IMR-90 (cell line): Measurements from ENCODE around the gene ANKRD44. TPM values are rescaled to one million over a fixed set of nuclear protein-coding genes. Genes with fewer than 3 reads are reported as not detected.

Experiments used
- ATAC-seq: fragments of 200-7000 bp; cut with Tn5 transposase; 2 replicates; pipeline ENCODE4 v1.9.1; 2020; ENCODE audit warnings: low read depth, mild to moderate bottlenecking, moderate library complexity
- BruUV-seq: library from RNA; stranded (reverse); fragments of 400-500 nt; replicated peaks from 2 replicates; lab custom pipeline; 2021; lab: Mats Ljungman, UMichigan
- CTCF ChIA-PET: fragments of 300-600 bp; formaldehyde crosslinking; extraction: SDS; loops from one replicate; lab custom pipeline; 2021; ENCODE audit warnings: antibody characterized with exemption; lab: Yijun Ruan, JAX
- POLR2A ChIA-PET: fragments of 300-600 bp; sonication (Branson Sonifier 250); formaldehyde crosslinking; loops from one replicate; lab custom pipeline; 2022; ENCODE audit warnings: antibody characterized with exemption; ENCODE audit not compliant: unreplicated experiment; lab: Charles Lee
- DNase-seq: peaks from one replicate; pipeline ENCODE4 v3.0.0; 2013
- H2AFZ ChIP-seq: replicated peaks from 2 replicates; pipeline ENCODE3; 2013; ENCODE audit warnings: low read length, mild to moderate bottlenecking; ENCODE audit not compliant: poor library complexity
- H2AK5ac ChIP-seq: 2 replicates; pipeline ENCODE4 v1.6.1; 2013; ENCODE audit warnings: low read depth, low read length, inconsistent platforms
- H2AK9ac ChIP-seq: replicated peaks from 2 replicates; pipeline ENCODE3; 2013; ENCODE audit warnings: mild to moderate bottlenecking, low read depth, low read length, moderate library complexity; ENCODE audit not compliant: poor library complexity
- H2BK120ac ChIP-seq: 2 replicates; pipeline ENCODE4 v1.6.1; 2013; ENCODE audit warnings: low read depth, low read length, inconsistent platforms
- H2BK15ac ChIP-seq: 3 replicates; pipeline ENCODE4 v1.6.1; 2013; ENCODE audit warnings: low read depth, low read length, inconsistent platforms
- H2BK20ac ChIP-seq: 2 replicates; pipeline ENCODE4 v1.6.1; 2013; ENCODE audit warnings: low read depth, mild to moderate bottlenecking, inconsistent platforms, low read length, moderate library complexity
- H2BK5ac ChIP-seq: 2 replicates; pipeline ENCODE4 v1.6.1; 2013; ENCODE audit warnings: mild to moderate bottlenecking, low read depth, low read length, inconsistent platforms; ENCODE audit not compliant: poor library complexity, severe bottlenecking
- H3K14ac ChIP-seq: replicated peaks from 2 replicates; pipeline ENCODE4 v1.6.1; 2013; ENCODE audit warnings: low read depth, low read length, inconsistent platforms
- H3K18ac ChIP-seq: 2 replicates; pipeline ENCODE4 v1.6.1; 2013; ENCODE audit warnings: low read depth, low read length, control low read depth
- H3K23ac ChIP-seq: 2 replicates; pipeline ENCODE4 v1.6.1; 2013; ENCODE audit warnings: low read depth, low read length, inconsistent platforms
- H3K27ac ChIP-seq: 2 replicates; pipeline ENCODE4 v1.5.1; 2013; ENCODE audit warnings: mild to moderate bottlenecking, control low read depth, low read length; ENCODE audit not compliant: insufficient read depth
- H3K27me3 ChIP-seq: 2 replicates; pipeline ENCODE4 v1.6.1; 2013; ENCODE audit warnings: low read length; ENCODE audit not compliant: control insufficient read depth, insufficient read depth
- H3K36me3 ChIP-seq: 2 replicates; pipeline ENCODE4 v1.6.1; 2013; ENCODE audit warnings: low read length, mixed read lengths; ENCODE audit not compliant: control insufficient read depth, insufficient read depth
- H3K4ac ChIP-seq: 2 replicates; pipeline ENCODE4 v1.6.1; 2013; ENCODE audit warnings: low read depth, low read length, inconsistent platforms
- H3K4me1 ChIP-seq: 2 replicates; pipeline ENCODE4 v1.6.1; 2013; ENCODE audit warnings: low read length, mixed read lengths; ENCODE audit not compliant: control insufficient read depth, insufficient read depth
- H3K4me2 ChIP-seq: 2 replicates; pipeline ENCODE4 v1.6.1; 2013; ENCODE audit warnings: low read depth, mild to moderate bottlenecking, control low read depth, low read length, moderate library complexity
- H3K4me3 ChIP-seq: 2 replicates; pipeline ENCODE4 v1.5.1; 2013; ENCODE audit warnings: low read depth, mild to moderate bottlenecking, control low read depth, low read length, moderate library complexity; ENCODE audit not compliant: insufficient read depth
- H3K56ac ChIP-seq: 2 replicates; pipeline ENCODE4 v1.6.1; 2013; ENCODE audit warnings: low read length, inconsistent platforms; ENCODE audit not compliant: insufficient read depth; ENCODE audit errors: extremely low read depth
- H3K79me1 ChIP-seq, 2 experiments: 2 replicates each; pipeline ENCODE4 v1.6.1; 2013; ENCODE audit warnings: low read length in 2 of 2, inconsistent platforms in 1 of 2, low read depth in 1 of 2
- H3K9ac ChIP-seq: 2 replicates; pipeline ENCODE4 v1.6.1; 2013; ENCODE audit warnings: low read depth, low read length, control low read depth
- H3K9me1 ChIP-seq: 2 replicates; pipeline ENCODE4 v1.6.1; 2013; ENCODE audit warnings: low read length, inconsistent platforms; ENCODE audit not compliant: insufficient read depth
- H3K9me3 ChIP-seq: 2 replicates; pipeline ENCODE4 v1.6.1; 2013; ENCODE audit warnings: low read length; ENCODE audit not compliant: control insufficient read depth, insufficient read depth
- H4K20me1 ChIP-seq: 2 replicates; pipeline ENCODE4 v1.6.1; 2013; ENCODE audit warnings: low read length, inconsistent platforms; ENCODE audit not compliant: insufficient read depth
- H4K5ac ChIP-seq: 2 replicates; pipeline ENCODE4 v1.6.1; 2013; ENCODE audit warnings: mild to moderate bottlenecking, low read depth, low read length, control low read depth
- H4K8ac ChIP-seq, 2 experiments: 2 replicates each; pipeline ENCODE4 v1.6.1; 2013; ENCODE audit warnings: low read depth in 2 of 2, low read length in 2 of 2, control low read depth in 1 of 2, inconsistent platforms in 1 of 2
- H4K91ac ChIP-seq: 2 replicates; pipeline ENCODE4 v1.6.1; 2013; ENCODE audit warnings: low read depth, low read length, inconsistent platforms; ENCODE audit not compliant: insufficient read depth
- CEBPB ChIP-seq: IDR thresholded peaks from 2 replicates; pipeline ENCODE4 v1.6.1; 2012; ENCODE audit warnings: low read depth, low read length, improper control_type of control experiment
- CHD1 ChIP-seq: IDR thresholded peaks from 2 replicates; pipeline ENCODE4 v1.6.1; 2012; ENCODE audit warnings: low read depth, low read length, improper control_type of control experiment
- ELK1 ChIP-seq: fragments of 150-350 bp; IDR thresholded peaks from 2 replicates; pipeline ENCODE4 v1.6.1; 2016; ENCODE audit warnings: low read depth, mild to moderate bottlenecking, low read length, moderate library complexity, borderline replicate concordance
- FOS ChIP-seq: fragments of 150-350 bp; IDR thresholded peaks from 2 replicates; pipeline ENCODE4 v1.6.1; 2016; ENCODE audit warnings: low read depth, low read length
- MAFK ChIP-seq: IDR thresholded peaks from 2 replicates; pipeline ENCODE4 v1.6.1; 2012; ENCODE audit warnings: low read depth, low read length, improper control_type of control experiment
- MAZ ChIP-seq: IDR thresholded peaks from 2 replicates; pipeline ENCODE4 v1.6.1; 2012; ENCODE audit warnings: low read depth, mild to moderate bottlenecking, low read length, improper control_type of control experiment, moderate library complexity, borderline replicate concordance
- MXI1 ChIP-seq: IDR thresholded peaks from 2 replicates; pipeline ENCODE4 v1.6.1; 2012; ENCODE audit warnings: low read depth, mild to moderate bottlenecking, low read length, moderate library complexity, borderline replicate concordance
- NFE2L2 ChIP-seq: fragments of 150-350 bp; IDR thresholded peaks from 2 replicates; pipeline ENCODE4 v1.6.1; 2016; ENCODE audit warnings: low read depth, mild to moderate bottlenecking, low read length
- POLR2A ChIP-seq: IDR thresholded peaks from 2 replicates; pipeline ENCODE4 v1.6.1; 2012; ENCODE audit warnings: mild to moderate bottlenecking, low read depth, low read length
- RAD21 ChIP-seq: IDR thresholded peaks from 2 replicates; pipeline ENCODE4 v1.6.1; 2012; ENCODE audit warnings: low read length, improper control_type of control experiment
- RCOR1 ChIP-seq: IDR thresholded peaks from 2 replicates; pipeline ENCODE4 v1.6.1; 2012; ENCODE audit warnings: mild to moderate bottlenecking, low read length, improper control_type of control experiment; ENCODE audit not compliant: insufficient replicate concordance
- RFX5 ChIP-seq: IDR thresholded peaks from 2 replicates; pipeline ENCODE4 v1.8.0; 2012; ENCODE audit warnings: low read depth, mild to moderate bottlenecking, low read length, moderate library complexity
- SMC3 ChIP-seq: fragments of 150-350 bp; IDR thresholded peaks from 2 replicates; pipeline ENCODE4 v1.6.1; 2016; ENCODE audit warnings: low read depth, mild to moderate bottlenecking, antibody characterized with exemption, low read length, moderate library complexity
- USF2 ChIP-seq: fragments of 150-350 bp; IDR thresholded peaks from 2 replicates; pipeline ENCODE4 v1.6.1; 2017; ENCODE audit warnings: mild to moderate bottlenecking, antibody characterized with exemption, low read length, low read depth
- WGBS, 2 experiments: methylation state at CpG; one replicate each; pipeline versions ENCODE4 v1.1.5 to v1.1.7; 2013; ENCODE audit warnings: missing lambda C conversion rate in 2 of 2; ENCODE audit not compliant: insufficient read length in 1 of 2; ENCODE audit errors: extremely low coverage in 2 of 2; 5-methylcytosine and 5-hydroxymethylcytosine counted together
- dilution Hi-C: fragments of 300-500 bp; cut with HindIII; formaldehyde crosslinking; loops from one replicate; pipeline ENCODE4 v1.14.3; 2018; ENCODE audit warnings: low sequenced_read_pairs; ENCODE audit not compliant: unreplicated experiment
- in situ Hi-C: fragments of 300-500 bp; cut with MboI; formaldehyde crosslinking; loops from 3 replicates; pipeline ENCODE4 v1.14.3; 2019; ENCODE audit warnings: low sequenced_read_pairs, inconsistent platforms, mixed read lengths
- intact Hi-C: fragments of 100-400 bp; cut with micrococcal nuclease; formaldehyde crosslinking; loops from 2 replicates; pipeline ENCODE4 v1.10.0; 2022
- polyA plus RNA-seq, 3 experiments: library from polyadenylated mRNA; depleted of rRNA; stranded (reverse); fragments of >200 nt; gene quantifications; 2 replicates each; pipeline ENCODE4 v1.2.3, GENCODE V29; 2012; ENCODE audit warnings: low replicate concordance in 1 of 3
- total RNA-seq: library from RNA; depleted of rRNA; stranded (reverse); fragments of >200 nt; gene quantifications from 2 replicates; pipeline ENCODE4 v1.2.3, GENCODE V29; 2012
- TF ChIP-seq, protein P1 (sequence below): conservative IDR thresholded peaks from 2 replicates; pipeline ENCODE4 v1.5.1; 2012; ENCODE audit warnings: mild to moderate bottlenecking, low read depth, low read length, improper control_type of control experiment

ANKRD44 gene
- total and polyA plus RNA-seq, 2 of the 4 experiments (the other 2 are of a cell fraction): 5.2 to 15.6 TPM

- H3K27me3 ChIP-seq: no peaks in the 10 kb centered on the region
- no CpG with 5 or more reads among the region's 9 CpGs for WGBS, 2 experiments
- POLR2A ChIA-PET: no interaction called here
- H3K9ac ChIP-seq: no peak overlapping the region
- peaks cover 0 to 10% of the 10 kb centered on the region in 2 experiments; a peak in 1 of 4 replicates for H3K79me1 ChIP-seq
- H3K4ac ChIP-seq: peak overlapping the region; percentile 57
- H3K14ac ChIP-seq: peak overlapping the region; percentile 41; the same call in 1 of the 2 replicates
- H3K4me2 ChIP-seq: no peak overlapping the region
- H4K5ac ChIP-seq: no peak overlapping the region
- ATAC-seq (no peak), DNase-seq (no peak)
- in situ Hi-C loops: no loop called here
- no TSS peak for BruUV-seq
- peak overlapping the region; percentile 74 for H4K91ac ChIP-seq
- TF ChIP-seq ELK1 (no peak), MXI1 (no peak), MAFK (no peak), SMC3 (no peak), CHD1 (no peak), CEBPB (no peak), NFE2L2 (no peak), RCOR1 (no peak), FOS (no peak), POLR2A (no peak), MAZ (no peak), RFX5 (no peak), RAD21 (no peak), USF2 (no peak)
- TF ChIP-seq, protein P1, sequence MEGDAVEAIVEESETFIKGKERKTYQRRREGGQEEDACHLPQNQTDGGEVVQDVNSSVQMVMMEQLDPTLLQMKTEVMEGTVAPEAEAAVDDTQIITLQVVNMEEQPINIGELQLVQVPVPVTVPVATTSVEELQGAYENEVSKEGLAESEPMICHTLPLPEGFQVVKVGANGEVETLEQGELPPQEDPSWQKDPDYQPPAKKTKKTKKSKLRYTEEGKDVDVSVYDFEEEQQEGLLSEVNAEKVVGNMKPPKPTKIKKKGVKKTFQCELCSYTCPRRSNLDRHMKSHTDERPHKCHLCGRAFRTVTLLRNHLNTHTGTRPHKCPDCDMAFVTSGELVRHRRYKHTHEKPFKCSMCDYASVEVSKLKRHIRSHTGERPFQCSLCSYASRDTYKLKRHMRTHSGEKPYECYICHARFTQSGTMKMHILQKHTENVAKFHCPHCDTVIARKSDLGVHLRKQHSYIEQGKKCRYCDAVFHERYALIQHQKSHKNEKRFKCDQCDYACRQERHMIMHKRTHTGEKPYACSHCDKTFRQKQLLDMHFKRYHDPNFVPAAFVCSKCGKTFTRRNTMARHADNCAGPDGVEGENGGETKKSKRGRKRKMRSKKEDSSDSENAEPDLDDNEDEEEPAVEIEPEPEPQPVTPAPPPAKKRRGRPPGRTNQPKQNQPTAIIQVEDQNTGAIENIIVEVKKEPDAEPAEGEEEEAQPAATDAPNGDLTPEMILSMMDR: no peak
- H2AK9ac ChIP-seq: no peak overlapping the region
- no peaks in the 10 kb centered on the region for H3K9me3 ChIP-seq
- peaks cover 4% of the 10 kb centered on the region for H3K9me1 ChIP-seq
- no peaks in the 10 kb centered on the region for H4K20me1 ChIP-seq
- dilution Hi-C loops: no loop called here
- H2BK5ac ChIP-seq: no peak overlapping the region
- intact Hi-C loops: no loop called here
- H2BK15ac ChIP-seq: peak overlapping the region; percentile 34; the same call in 1 of the 3 replicates
- H3K23ac ChIP-seq: no peak overlapping the region
- H3K18ac ChIP-seq: peak overlapping the region; percentile 18; the same call in 1 of the 2 replicates
- H3K4me1 ChIP-seq: peaks cover 14% of the 10 kb centered on the region
- no peak overlapping the region for H3K27ac ChIP-seq
- 0 out of 2 replicates have a peak overlapping the region, but pooled peaks have one; percentile 35 for H3K56ac ChIP-seq
- H2AK5ac ChIP-seq: no peak overlapping the region; the same call in 1 of the 2 replicates
- H3K36me3 ChIP-seq: no peaks in the 10 kb centered on the region
- H4K8ac ChIP-seq: no peak overlapping the region
- H2AFZ ChIP-seq: no peak overlapping the region
- peak overlapping the region; percentile 68; the same call in 1 of the 2 replicates for H2BK120ac ChIP-seq
- CTCF ChIA-PET: interaction anchor here (1.1 to 2.3 kb wide), 2 partner anchors 19 to 45 kb away, joined by 3 to 13 read pairs; no protein-coding TSS in a partner anchor
- H3K4me3 ChIP-seq: no peak overlapping the region
- peak overlapping the region; percentile 79 for H2BK20ac ChIP-seq
Measured at GRCh38 chr2:197157879-197158537, 152.6 kb downstream of the ANKRD44 start.
